ENCODE results near the gene ZNF296. TPM values are rescaled to one million over a fixed set of nuclear protein-coding genes. Genes with fewer than 3 reads are reported as not detected.
"Not testable (repeated sequence)": the region's sequence is repeated elsewhere in the genome, so short reads cannot be mapped to it uniquely, and the experiment has no call there.

ZNF296 gene
- not detected in 2 replicates for total RNA-seq (2014; rRNA removed)
- polyA plus RNA-seq (2012) = 0.07 TPM

GRCh38 chr19:45076029-45076850, at the start of gene ZNF296:
TSS of gene ZNF296 (minus strand) at chr19:45076478. CDS start at chr19:45076373, 105 bp downstream.
- DNase-seq (ENCODE audit: low read depth) = no peak

- DNase-seq (ENCODE audit: low read depth) = no peak
Measured at GRCh38 chr19:45125360-45125759, 49.1 kb upstream of the ZNF296 start.

- DNase-seq (ENCODE audit: low read depth) = no peak
Measured at GRCh38 chr19:45124021-45124420, 47.7 kb upstream of the ZNF296 start.

GRCh38 chr19:45123440-45123850, 47.2 kb upstream of the ZNF296 start:
- no peak for DNase-seq (ENCODE audit: low read depth)

- DNase-seq (ENCODE audit: low read depth) = no peak
Measured at GRCh38 chr19:45122832-45123231, 46.6 kb upstream of the ZNF296 start.

GRCh38 chr19:45121827-45122345, 45.6 kb upstream of the ZNF296 start:
- no peak for DNase-seq (ENCODE audit: low read depth)

- DNase-seq (ENCODE audit: low read depth) = no peak
Measured at GRCh38 chr19:45119582-45119981, 43.3 kb upstream of the ZNF296 start.

- peak; percentile 58 for DNase-seq (ENCODE audit: low read depth)
Measured at GRCh38 chr19:45118591-45119355, 42.5 kb upstream of the ZNF296 start.

- DNase-seq (ENCODE audit: low read depth) = no peak
Measured at GRCh38 chr19:45118106-45118505, 41.8 kb upstream of the ZNF296 start.

GRCh38 chr19:45117671-45118070, 41.4 kb upstream of the ZNF296 start:
- DNase-seq (ENCODE audit: low read depth) = no peak

- DNase-seq (ENCODE audit: low read depth) = no peak
Measured at GRCh38 chr19:45117167-45117594, 40.9 kb upstream of the ZNF296 start.

- peak; percentile 99 for DNase-seq (ENCODE audit: low read depth)
Measured at GRCh38 chr19:45115809-45116615, 39.7 kb upstream of the ZNF296 start.

- no peak for DNase-seq (ENCODE audit: low read depth)
Measured at GRCh38 chr19:45114116-45114515, 37.8 kb upstream of the ZNF296 start.

GRCh38 chr19:45113628-45114027, 37.4 kb upstream of the ZNF296 start:
- no peak for DNase-seq (ENCODE audit: low read depth)

GRCh38 chr19:45112111-45112827, 36.0 kb upstream of the ZNF296 start:
- no peak for DNase-seq (ENCODE audit: low read depth)

GRCh38 chr19:45110851-45111266, 34.6 kb upstream of the ZNF296 start:
- DNase-seq (ENCODE audit: low read depth) = no peak

- no peak for DNase-seq (ENCODE audit: low read depth)
Measured at GRCh38 chr19:45107621-45108150, 31.4 kb upstream of the ZNF296 start.

GRCh38 chr19:45106363-45106762, 30.1 kb upstream of the ZNF296 start:
- DNase-seq (ENCODE audit: low read depth) = not testable (repeated sequence)

GRCh38 chr19:45104658-45105349, 28.5 kb upstream of the ZNF296 start:
- DNase-seq (ENCODE audit: low read depth) = no peak

Data from LHCN-M2 (cell line).